Measurements from ENCODE around the gene GPR137B. TPM values are rescaled to one million over a fixed set of nuclear protein-coding genes. Genes with fewer than 3 reads are reported as not detected.

Gene GPR137B
- total RNA-seq, 2 donors from 2014 or later, result 4.5 to 7.7 TPM

- no peaks in the 10 kb centered on the region for H3K27me3 ChIP-seq
- H3K4me3 ChIP-seq, result no peak overlapping the region
- TF ChIP-seq CTCF (IDR thresholded peaks at IDR 0.05), result no peak
- no peaks in the 10 kb centered on the region for H3K9me3 ChIP-seq
- H3K36me3 ChIP-seq, result no peaks in the 10 kb centered on the region
- H3K27ac ChIP-seq, result no peak overlapping the region
- no peaks in the 10 kb centered on the region for H3K4me1 ChIP-seq
- intact Hi-C loops (cut with DNase I), result no loop called here
- no peak overlapping the region for H3K9ac ChIP-seq (ENCODE audit: low read depth in 2 of 2, low read length in 2 of 2)
- no peak for DNase-seq
Observed at GRCh38 chr1:236222632-236223031, 80.3 kb downstream of the GPR137B start.

- H3K9ac ChIP-seq (ENCODE audit: low read depth in 2 of 2, low read length in 2 of 2), result no peak overlapping the region
- intact Hi-C loops (cut with DNase I), result no loop called here
- no peak overlapping the region for H3K27ac ChIP-seq
- no peaks in the 10 kb centered on the region for H3K36me3 ChIP-seq
- no peak for DNase-seq
- no peaks in the 10 kb centered on the region for H3K9me3 ChIP-seq
- no peak for TF ChIP-seq CTCF (IDR thresholded peaks at IDR 0.05)
- H3K4me3 ChIP-seq, result no peak overlapping the region
- no peaks in the 10 kb centered on the region for H3K27me3 ChIP-seq
- no peaks in the 10 kb centered on the region for H3K4me1 ChIP-seq
Observed at GRCh38 chr1:236228411-236228810, 86.1 kb downstream of the GPR137B start.

GRCh38 chr1:236235116-236235515 lies 92.8 kb downstream of the GPR137B start:
- H3K9ac ChIP-seq (ENCODE audit: low read depth in 2 of 2, low read length in 2 of 2), result no peak overlapping the region
- DNase-seq, result no peak
- TF ChIP-seq CTCF (IDR thresholded peaks at IDR 0.05), result no peak
- H3K36me3 ChIP-seq, result no peaks in the 10 kb centered on the region
- no peak overlapping the region for H3K4me3 ChIP-seq
- no peaks in the 10 kb centered on the region for H3K9me3 ChIP-seq
- H3K4me1 ChIP-seq, result no peaks in the 10 kb centered on the region
- intact Hi-C loops (cut with DNase I), result no loop called here
- no peaks in the 10 kb centered on the region for H3K27me3 ChIP-seq
- H3K27ac ChIP-seq, result no peak overlapping the region

- Histone ChIP-seq H3K9ac (ENCODE audit: low read depth in 2 of 2, low read length in 2 of 2) (no peak overlapping the region), H3K9me3 (no peaks in the 10 kb centered on the region), H3K4me1 (no peaks in the 10 kb centered on the region), H3K27ac (no peak overlapping the region), H3K4me3 (no peak overlapping the region), H3K36me3 (no peaks in the 10 kb centered on the region), H3K27me3 (no peaks in the 10 kb centered on the region)
- intact Hi-C loops (cut with DNase I), result no loop called here
- TF ChIP-seq CTCF (IDR thresholded peaks at IDR 0.05), result no peak
- no peak for DNase-seq
Observed at GRCh38 chr1:236239092-236239585, 96.8 kb downstream of the GPR137B start.

GRCh38 chr1:236240675-236241074 lies 98.3 kb downstream of the GPR137B start:
- no peak for DNase-seq
- Histone ChIP-seq H3K9me3 (no peaks in the 10 kb centered on the region), H3K36me3 (no peaks in the 10 kb centered on the region), H3K9ac (ENCODE audit: low read depth in 2 of 2, low read length in 2 of 2) (no peak overlapping the region), H3K27me3 (no peaks in the 10 kb centered on the region), H3K27ac (no peak overlapping the region), H3K4me1 (no peaks in the 10 kb centered on the region), H3K4me3 (no peak overlapping the region)
- intact Hi-C loops (cut with DNase I), result no loop called here
- TF ChIP-seq CTCF (IDR thresholded peaks at IDR 0.05), result no peak

Measured in colonic mucosa (tissue), 4 donors.